GM21526 (cell line): Measurements from ENCODE around the gene GPC6.

ENCODE experiments used
- ATAC-seq: cut with Tn5 transposase; IDR thresholded peaks from one replicate; pipeline ENCODE4 v1.9.1; 2021; ENCODE audit warnings: moderate library complexity; ENCODE audit not compliant: unreplicated experiment, low FRiP score

GPC6 gene

GRCh38 chr13:93228643-93228937 is 2.0 kb downstream of the GPC6 start:
- ATAC-seq: no peak

DNA sequence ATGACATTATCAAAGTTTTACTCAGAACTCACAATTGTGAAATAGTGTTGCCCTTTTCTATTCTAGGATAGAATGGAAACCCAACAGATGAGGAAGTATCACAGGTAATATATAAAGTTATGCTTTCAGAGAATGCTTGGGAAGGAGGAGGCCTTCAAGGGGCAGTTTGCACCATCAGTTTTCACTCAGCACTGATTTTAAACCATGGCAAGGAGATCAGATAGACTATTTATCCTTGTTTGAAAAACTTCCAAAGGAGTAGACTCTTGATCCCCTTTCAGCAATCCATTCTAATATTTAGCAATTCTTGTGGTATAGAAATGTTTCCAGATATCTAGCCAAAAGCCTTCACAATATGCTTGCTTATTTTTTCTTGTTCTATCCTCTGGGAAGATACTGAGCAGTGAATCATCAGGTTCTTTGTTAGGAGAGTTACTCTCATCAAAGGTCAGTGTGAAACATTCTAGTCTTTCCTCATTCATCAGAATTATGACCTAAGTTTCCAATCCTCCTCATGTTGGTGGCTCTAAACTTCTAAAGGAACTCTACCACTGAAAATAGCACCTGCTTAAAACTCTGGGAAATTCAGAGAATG is 3.8 kb downstream of the GPC6 start:
- ATAC-seq: no peak

DNA sequence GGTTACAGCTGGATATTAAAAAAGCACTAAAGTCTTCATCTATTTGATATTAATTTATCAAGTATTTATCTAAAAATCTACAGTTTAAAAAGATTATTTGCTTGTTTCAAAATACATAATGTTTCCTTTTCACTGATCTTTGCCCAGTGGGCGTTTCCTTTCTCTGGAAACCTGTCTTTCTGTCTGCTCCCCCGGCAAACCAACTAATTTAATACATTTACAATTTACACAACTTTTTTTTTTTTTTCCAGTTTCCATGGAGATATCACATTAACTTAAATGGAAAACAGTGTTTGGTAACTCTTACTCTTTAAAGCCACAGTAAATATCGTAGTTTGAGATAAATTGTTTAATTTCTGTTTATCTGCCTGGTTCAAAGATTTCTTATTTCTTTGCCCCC is 5.3 kb downstream of the GPC6 start:
- ATAC-seq: no peak

DNA sequence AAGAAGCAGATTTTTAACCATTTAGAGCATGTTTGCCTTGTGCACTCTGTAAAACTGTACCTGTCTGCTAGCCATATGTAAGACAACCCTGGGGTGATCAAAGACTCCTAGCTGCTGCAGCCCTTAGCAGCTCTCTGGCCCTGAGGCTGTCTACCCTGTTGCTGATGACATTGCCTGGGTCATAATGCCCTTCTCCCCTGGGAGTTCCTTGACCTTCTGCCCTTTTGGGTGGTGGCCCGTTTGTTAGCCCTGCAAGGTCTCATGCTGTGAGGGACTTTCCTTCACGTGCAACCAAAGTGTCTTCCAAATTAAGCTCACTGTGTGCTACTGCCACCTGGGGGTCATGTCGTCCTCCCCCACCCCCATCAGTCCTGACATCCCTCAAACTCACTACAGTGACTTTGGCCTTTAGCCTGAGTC is 7.4 kb downstream of the GPC6 start:
- no peak for ATAC-seq

GRCh38 chr13:93234459-93234858 is 7.9 kb downstream of the GPC6 start:
- ATAC-seq: no peak

DNA sequence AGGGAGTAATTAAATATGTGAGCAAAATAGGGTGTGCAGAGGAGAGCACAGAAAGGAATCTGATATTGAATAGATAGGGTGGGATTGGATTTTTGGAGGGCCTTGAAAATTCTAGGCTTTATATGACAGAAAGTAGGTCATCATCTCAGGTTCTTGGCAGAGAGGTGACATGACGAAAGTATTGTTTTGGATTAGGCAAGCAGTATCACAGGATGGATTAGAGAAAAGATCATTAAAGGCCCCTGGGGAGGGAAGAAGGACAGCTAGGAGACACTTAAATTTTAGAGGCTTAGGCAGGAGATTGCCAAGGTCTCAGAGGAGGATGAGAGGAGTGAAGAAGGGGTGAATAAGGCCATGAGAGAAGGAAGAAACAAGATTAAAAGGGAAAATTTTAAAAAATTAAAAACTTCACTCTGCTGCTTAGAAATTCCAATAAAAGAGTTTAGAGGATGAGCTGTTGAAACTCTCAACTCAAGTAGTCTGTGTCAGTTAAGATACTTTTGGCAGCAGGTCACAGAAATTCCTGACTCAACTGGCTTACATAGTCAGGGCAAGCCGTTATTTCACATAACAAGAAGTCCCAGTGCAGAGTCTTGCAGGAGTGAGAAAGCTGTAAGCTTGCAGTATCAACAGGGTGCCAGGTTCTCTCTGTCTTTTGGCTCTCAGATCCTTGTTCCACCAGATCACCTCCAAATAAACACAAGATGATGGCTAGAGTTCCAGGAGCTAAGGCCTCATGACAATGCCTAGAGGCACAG is 8.8 kb downstream of the GPC6 start:
- ATAC-seq: no peak

GRCh38 chr13:93238711-93239110 is 12.1 kb downstream of the GPC6 start:
- ATAC-seq: no peak

DNA sequence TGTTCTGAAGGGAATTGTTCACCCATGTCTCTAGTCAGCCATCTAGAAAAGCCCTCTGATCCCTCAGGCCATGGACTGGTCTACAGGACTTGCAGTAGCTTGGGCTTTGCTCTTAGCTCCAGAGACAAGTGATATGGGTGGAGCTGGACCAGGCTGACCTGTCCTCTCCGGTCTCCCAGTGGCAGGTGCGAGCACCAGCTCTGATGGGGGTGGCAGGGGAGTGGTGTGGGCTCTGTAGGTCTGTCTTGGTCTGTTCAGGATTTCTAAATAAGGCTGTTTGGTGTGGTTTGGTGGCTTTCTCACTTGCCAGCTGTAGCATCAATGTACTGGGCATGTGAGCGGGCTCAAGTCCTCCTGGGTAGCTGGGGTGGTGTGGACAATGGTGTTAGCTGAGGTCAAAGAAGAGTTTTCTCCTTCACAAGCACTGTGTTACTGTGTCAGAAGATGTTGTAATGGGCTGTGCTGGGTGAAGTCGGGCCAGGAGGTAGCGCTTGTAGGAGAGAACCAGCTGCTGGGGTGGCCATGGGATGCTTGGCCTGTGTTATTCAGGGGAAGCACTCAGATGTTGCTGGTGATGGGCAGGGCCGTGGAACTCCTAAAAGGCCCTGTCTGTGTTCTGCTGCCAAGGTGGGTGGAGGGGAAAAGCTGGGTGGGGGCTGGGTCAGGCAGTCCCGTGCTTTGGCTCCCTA is 16.9 kb downstream of the GPC6 start:
- no peak for ATAC-seq

DNA sequence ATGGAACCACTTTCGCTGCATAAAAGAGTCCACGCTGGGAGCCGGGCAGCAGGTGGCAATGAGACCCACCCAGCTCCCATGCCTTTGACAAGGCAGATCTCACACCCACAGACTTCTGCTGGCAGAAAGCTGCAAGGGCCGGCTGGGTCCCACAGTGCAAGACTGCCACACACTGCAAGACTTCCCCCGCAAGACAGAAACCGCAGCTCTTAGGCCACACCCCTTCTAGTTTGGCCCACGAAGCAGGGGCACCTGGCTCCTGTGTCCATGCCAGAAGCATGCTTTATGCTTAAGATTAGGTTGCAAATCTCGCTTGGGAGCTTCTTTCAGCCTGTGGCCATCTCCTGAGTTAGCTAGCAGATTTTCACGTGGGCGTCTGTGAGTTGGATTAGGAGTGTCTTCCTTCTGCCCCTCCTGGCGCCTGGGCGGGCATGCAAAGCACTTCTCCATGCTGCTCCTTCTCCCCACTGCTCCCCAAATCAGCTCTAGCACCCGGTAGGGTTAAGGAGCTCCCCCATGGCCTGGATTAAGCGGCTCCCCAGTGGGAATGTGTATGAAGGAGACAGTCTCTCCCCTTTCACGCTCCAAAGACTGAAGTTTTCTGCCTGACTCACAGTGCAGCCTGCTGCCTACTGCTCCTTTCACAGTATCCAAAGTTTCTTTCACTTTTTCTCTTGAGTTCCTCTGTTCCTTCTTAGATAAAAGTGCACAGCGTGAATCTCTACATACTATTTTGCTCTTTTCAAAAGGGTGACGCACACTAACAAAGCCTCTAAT is 17.7 kb downstream of the GPC6 start:
- no peak for ATAC-seq

GRCh38 chr13:93244918-93245280 is 18.3 kb downstream of the GPC6 start:
- ATAC-seq: no peak

GRCh38 chr13:93246069-93246468 is 19.5 kb downstream of the GPC6 start:
- ATAC-seq: no peak

GRCh38 chr13:93248627-93249047 is 22.0 kb downstream of the GPC6 start:
- ATAC-seq: no peak

DNA sequence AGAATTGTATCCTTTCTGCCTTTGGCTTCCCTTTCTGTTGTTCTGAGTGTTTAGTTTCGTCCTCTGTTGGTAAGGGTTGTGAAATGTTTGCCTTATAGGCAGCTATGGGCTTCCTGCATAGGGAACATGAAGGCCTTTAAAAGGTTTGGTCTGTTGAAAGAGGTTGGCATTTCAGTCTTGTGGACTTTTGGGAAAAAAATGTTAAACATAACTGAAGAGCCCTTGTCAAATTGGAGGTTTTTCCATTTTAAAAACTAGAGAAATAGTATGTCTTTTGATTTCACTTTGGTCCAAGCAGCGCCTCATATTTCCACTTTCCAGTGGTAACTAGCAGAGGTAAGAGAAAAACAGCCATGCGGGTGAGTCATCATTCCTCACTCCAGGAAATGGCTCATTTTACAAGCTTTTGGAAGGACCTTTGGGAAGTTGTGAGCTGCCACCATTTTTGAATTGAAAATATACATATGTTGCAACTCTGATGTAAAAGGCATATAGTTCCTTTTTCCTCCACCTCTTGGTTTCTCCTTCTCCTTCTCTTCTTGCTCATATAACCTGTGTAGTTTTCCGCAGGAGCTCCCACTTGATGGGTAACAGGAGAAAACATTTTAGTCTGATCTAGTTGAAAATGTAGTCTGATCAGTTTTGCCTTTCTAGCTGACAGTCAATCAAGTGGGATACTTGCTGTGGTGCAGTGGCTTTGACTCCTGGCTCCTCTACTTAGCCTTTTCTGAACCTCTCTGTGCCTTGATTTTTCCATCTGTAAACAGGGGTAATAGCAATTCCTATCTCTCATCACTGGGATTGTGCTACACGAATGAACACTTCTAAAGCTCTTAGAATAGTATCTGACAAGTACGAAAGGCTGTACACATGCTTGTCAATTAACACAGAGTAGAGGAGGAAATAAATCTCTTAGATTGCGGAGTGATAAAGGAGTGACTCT is 23.0 kb downstream of the GPC6 start:
- no peak for ATAC-seq

DNA sequence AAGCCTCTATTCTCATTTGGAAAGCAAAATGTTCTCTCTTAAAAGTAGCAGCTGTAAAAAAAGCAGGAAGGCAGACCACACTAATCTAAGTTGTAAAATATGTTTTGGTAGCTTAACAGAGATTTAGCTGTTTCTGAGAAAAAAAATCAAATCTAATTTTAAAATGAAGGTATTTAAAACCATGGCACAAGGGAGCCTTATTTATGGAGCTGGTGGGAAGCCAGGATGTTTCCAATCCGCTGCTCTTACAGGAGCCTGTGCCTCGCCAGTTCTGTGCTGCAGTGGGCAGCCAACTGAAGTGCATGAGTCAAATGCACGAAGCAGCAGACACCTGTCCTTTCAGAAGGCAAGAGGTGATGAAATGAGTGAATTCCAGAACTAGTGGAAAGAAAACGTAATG is 28.2 kb downstream of the GPC6 start:
- ATAC-seq: no peak

GRCh38 chr13:93256998-93257397 is 30.4 kb downstream of the GPC6 start:
- ATAC-seq: no peak

- ATAC-seq: no peak
Observed at GRCh38 chr13:93259527-93260080, 33.0 kb downstream of the GPC6 start.

- no peak for ATAC-seq
Observed at GRCh38 chr13:93260591-93260990, 34.0 kb downstream of the GPC6 start.

- no peak for ATAC-seq
Observed at GRCh38 chr13:93262729-93263345, 36.2 kb downstream of the GPC6 start.

- no peak for ATAC-seq
Observed at GRCh38 chr13:93264876-93265275, 38.3 kb downstream of the GPC6 start.
